ENCODE data around the gene HELZ.
A peak's percentile ranks its signal among the peaks of the same experiment; 100 is the strongest.
"Not testable (repeated sequence)": the region's sequence is repeated elsewhere in the genome, so short reads cannot be mapped to it uniquely, and the experiment has no call there.

Gene HELZ

DNA sequence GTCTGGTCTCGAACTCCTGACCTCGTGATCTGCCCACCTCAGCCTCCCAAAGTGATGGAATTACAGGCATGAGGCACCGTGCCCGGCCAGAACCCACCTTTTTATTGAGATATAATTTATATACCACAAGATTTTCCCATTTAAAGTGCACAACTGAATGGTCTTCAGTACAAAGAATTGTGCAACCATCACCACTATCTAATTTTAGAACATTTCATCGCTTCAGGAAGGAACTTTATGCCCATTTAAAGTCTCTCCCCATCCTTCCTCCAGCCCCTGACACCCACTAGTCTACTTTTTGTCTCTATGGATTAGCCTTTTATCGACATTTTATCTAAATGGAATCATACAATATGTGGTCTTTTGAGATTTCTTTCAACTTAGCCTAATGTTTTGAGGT lies 25.4 kb upstream of the HELZ start:
- DNase-seq (ENCODE audit: low read depth) = no peak

DNA sequence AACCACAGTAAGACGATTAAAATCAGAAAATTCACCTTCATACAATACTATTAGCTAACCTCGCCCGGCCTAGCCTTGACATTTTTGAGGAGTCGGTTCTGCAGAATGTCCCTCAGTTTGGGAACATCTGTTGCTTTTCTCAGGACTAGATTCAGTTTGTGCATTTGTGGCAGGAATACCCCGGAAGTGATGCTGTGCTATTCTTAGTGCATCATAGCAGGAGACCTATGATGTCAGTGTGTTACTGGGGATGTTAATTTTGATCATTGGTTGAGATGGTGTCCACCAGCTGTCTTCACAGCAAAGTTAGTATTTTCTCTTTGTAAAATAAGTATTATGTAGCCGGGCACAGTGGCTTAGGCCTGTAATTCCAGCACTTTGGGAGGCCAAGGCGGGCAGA lies 21.5 kb upstream of the HELZ start:
- DNase-seq (ENCODE audit: low read depth) = no peak

DNA sequence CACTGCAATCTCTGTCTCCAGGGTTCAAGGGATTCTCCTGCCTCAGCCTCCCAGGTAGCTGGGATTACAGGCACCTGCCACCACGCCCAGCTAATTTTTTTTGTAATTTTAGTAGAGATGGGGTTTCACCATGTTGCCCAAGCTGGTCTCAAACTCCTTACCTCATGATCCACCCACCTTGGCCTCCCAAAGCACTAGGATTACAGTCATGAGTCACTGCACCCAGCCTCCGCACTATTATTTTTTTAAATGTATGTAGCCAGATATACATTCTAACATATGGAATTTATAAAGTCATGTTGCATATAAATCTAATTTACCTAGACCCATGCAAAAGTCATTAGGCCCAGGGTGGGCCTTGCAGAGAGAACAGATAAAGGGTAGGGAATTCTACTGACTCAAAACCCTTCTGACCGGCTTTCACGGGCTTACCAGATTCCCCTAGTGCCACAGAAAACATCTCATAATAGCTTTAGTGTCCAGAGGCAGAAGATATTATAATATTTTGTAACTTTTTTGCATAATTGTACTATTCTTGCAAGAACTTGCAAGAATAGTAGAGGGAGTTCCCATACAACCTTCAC lies 20.5 kb upstream of the HELZ start:
- no peak for DNase-seq (ENCODE audit: low read depth)

DNA sequence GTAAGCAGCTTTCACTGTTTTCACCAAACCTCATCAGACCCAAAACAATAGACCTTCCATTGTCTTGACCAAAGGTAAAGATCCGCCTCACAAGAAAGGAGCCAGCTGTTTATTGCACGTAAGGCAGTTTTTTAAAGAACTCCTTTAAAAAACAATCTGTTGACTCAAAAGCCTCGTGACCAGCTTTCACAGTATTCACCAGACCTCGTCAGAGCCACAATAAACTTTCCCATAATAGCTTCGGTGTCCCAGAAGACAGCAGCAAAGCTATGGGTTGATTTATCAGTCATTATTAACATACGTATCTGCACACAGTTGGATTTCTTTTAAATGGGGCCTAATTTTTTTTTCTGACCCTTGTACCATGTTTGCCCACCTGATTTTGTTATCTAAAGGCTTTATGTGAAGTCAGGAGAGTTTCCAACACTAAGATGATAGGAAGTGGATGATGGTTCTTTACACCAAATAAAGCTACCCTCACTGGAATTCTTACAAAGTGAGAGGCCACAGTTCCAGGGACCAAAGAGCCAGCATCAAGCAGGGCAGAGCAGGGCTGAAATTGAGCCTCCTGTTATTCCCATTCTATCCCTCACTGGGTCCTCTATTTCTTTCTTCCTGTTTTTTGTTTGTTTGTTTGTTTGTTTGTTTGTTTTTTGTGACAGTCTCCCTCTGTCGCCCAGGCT lies 17.6 kb upstream of the HELZ start:
- no peak for DNase-seq (ENCODE audit: low read depth)

DNA sequence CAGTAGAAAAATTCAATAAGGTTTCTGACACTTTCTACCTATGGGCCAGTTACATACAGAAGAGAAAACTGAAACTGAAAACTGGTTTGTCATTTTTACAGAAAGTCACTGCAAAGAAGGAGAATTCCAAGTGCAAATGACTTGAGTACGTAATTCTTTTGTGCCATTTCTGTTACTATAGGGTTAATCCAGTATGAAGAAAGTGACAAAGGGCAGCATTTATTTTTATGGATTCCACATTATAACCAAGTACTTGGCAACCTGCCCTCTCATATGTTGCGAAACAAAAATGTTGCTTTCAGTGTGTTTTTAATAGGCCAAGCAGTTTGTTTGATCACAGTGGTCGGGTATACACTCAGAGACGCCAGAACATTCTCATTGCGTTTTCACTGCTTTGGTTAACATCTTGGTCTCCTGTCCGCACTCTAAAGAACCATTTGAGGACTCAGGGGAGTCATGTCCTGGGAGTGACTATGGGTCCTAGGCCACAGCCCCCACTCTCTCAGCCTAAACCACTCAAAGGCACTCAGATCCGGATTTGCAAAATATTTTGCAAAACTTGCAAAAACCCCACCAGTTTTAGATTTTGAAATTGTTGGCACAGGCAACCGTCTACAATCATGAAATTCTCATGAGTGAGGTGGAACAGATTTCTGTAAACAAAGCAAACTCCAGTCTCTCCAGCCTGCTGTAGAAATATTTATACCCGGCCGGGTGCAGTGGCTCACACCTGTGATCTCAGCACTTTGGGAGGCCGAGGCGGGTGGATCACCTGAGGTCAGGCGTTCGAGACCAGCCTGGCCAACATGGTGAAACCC lies 15.4 kb upstream of the HELZ start:
- DNase-seq (ENCODE audit: low read depth) = peak; percentile 65

DNA sequence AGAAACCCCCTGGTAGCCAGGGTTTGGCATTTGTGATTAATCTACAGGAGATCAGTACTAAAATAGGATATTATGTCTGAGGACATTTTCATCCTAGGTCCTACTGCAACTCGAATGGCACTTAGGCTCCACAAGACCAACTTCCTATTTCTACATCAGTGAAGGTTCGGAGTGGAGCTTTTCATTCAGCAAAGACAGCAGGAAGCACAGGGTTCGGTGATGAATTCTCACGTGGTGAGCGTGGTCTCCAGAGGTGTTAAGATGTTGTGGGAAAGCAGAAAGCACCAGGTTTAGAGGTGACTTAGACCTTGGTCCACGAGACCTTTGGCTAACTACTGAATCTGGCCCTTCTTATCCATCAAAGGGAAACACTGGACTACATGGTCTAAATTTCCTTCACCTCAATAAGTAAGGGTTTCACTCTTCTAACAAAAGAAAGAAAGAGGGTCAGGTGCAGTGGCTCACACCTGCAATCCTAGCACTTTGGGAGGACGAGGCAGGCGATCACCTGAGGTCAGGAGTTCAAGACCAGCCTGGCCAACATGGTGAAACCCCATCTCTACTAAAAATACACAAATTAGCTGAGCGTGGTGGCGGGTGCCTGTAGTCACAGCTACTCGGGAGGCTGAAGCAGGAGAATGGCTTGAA lies 13.9 kb upstream of the HELZ start:
- DNase-seq (ENCODE audit: low read depth) = no peak

DNA sequence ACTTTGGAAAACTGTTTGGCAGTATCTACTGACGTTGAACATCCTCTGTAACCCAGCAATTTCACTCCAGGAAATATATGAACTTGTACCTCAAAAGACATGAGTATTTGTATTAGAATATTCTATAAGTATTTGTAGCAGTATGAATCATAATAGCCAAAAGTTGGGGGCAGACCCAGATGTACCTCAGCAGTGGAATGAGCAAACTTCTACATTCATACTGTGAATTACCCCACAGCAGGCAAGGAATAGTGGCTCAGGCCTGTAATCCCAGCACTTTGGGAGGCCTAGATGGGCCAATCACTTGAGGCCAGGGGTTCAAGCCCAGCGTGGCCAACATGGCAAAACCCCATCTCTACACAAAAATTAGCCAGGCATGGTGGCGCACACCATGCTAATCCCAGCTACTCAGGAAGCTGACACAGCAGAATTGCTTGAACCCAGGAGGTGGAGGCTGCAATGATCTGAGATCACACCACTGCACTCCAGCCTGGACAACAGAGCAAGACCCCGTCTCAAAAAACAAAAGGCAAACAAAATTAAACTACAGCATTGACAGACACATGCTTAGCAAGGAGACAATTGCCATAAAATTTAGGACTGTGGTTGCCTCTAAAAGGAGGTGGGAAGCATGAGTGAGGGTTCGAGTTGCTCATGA lies 11.2 kb upstream of the HELZ start:
- no peak for DNase-seq (ENCODE audit: low read depth)

DNA sequence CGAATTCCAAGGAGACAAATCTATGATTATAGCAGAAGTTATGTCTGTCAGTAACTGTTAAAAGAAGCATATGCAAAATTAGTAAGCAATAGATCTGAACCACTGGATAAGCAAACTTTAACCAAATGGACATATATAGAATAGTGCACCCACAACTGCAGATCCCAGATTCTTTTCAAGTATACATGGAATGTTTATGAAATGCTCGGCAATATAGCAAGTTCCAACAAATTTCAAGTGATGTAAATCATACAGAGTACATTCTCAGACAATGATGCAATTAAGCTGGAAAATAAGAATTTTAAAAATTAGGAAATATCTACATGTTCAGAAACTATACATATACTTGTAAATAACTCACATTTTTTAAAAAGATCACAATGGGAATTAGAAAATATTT lies 8.4 kb upstream of the HELZ start:
- no peak for DNase-seq (ENCODE audit: low read depth)

DNA sequence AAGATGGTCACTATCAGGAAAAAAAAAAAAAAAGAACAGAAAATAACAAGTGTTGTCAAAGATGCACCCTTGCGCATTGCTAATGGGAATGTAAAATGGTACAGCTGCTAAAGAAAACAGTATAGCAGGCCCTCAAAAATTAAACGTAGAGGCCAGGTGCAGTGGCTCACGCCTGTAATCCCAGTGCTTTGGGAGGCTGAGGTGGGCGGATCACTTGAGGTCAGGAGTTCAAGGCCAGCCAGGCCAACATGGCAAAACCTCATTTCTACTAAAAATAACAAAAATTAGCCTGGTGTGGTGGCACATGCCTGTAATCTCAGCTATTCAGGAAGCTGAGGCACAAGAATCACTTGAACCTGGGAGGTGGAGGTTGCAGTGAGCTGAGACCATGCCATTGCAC lies 6.6 kb upstream of the HELZ start:
- not testable (repeated sequence) for DNase-seq (ENCODE audit: low read depth)

DNA sequence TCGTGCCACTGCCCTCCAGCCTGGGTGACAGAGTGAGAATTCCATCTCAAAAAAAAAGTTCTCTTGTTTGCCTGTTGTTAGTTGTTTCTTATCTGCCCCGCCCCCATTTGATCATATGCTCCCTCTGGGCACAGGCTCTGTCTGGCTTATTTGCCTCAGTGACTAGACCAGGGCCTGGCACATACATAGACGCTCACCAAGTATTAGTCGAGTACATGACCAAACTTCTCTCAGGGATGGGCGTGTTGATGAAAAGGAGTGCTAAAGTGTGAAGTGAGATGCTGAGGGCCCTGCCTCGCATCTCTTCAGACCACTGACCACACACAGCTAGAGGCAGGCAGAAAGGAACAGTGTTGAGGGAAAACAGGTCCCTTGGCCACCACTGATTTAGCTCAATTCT lies 3.3 kb upstream of the HELZ start:
- no peak for DNase-seq (ENCODE audit: low read depth)

DNA sequence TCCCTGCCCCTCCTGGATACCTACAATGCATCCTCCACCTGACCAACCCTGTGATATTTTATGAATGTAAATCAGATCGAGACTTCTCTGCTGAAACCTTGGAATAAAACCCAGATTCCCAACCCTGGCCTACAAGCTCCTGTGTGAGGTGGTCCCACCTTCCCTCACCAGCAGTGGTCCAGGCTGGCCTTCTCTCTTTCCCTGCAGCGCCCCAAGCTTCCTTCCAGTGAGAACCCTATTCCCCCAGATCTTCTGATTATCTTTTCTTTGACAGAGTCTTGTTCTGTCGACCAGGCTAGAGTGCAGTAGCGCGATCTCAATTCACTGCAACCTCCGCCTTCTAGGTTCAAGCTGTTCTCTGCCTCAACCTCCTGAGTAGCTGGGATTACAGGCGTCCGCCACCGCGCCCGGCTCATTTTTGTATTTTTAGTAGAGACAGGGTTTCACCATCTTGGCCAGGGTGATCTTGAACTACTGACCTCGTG lies 2.5 kb upstream of the HELZ start:
- DNase-seq (ENCODE audit: low read depth) = no peak

DNA sequence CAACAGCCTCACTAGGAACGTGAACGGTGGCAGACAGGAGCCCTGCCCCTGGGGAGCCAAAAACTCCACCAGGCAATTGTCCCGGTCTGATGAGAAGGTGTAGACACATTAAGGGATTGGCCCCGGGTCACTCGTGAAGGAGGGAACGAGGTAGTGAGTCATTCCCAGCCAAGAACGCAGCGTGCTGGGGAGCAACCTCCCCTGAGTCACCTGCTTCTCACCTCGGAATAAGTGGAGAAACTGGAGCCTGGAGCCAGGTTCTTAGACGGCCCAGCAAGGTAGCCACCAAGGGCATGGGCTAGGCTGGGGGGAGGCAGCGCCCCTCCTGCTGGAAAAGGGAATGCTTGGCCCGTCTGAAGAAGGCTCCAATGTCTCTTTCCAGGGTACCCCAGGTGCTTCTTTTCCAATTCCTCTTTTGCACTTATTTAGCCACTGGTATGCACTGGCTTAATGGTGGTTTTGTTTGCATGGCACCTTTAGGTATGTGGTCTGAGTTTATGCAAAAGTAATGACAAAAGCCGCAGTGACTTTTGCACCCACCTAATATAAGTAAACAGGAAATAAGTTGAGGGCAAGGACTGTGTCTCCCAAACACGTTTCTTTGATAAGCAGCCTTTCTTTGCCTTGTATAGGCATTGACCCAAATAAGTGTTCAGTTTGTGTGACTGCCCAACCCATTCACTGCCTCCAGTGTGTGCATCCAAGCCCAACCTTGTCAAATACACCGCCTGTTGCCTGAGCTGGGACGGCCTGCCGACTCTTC lies 1.8 kb upstream of the HELZ start:
- DNase-seq (ENCODE audit: low read depth) = no peak

DNA sequence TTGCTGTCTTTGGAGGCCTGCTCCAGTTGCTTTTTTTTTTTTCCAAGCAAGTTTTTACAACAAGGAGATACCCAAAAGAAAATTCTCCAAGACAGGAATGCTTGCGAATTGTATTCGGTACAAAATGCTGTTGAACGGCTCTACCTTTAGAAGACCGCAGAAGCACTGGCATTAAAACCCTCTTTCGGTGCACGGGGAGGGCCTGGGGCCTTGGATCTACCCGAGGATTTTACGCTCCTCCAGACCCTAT lies 1.3 kb upstream of the HELZ start:
- no peak for DNase-seq (ENCODE audit: low read depth)

DNA sequence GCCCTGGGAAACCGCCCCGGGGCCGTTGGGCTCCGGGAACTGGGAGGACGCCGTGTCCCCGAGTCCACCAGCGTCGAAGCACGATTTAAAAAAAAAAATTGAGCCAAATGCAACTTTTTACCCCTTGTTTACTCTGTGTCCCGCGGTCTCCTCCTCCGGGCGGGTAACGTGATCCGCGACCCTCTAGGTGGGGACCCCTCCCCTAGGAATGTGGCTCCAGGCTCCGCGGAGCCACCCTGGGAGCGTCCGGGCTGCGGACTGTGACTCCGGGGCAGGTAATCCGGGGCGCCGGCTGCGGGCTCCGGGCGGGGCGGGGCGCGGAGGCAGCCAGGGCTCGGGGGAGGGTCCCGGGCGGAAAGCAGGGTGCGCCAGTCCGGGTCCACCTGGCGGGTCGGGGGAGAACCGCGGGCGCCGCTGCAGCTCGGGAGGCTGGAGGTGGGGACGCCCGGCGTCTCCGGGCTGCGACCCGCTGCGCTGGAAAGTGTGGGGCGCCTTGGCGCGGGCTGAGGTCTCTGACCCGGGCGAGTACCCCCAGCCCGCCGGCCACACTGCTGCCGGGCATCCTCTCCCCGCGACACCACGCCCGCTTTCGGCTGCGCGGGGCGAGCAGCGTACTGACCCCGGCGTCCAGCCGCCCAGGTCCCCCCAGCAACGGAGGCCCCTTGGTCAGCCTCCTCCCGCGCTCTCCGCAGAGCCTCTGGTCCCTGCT lies 852 bp upstream of the HELZ start:
- DNase-seq (ENCODE audit: low read depth) = no peak

DNA sequence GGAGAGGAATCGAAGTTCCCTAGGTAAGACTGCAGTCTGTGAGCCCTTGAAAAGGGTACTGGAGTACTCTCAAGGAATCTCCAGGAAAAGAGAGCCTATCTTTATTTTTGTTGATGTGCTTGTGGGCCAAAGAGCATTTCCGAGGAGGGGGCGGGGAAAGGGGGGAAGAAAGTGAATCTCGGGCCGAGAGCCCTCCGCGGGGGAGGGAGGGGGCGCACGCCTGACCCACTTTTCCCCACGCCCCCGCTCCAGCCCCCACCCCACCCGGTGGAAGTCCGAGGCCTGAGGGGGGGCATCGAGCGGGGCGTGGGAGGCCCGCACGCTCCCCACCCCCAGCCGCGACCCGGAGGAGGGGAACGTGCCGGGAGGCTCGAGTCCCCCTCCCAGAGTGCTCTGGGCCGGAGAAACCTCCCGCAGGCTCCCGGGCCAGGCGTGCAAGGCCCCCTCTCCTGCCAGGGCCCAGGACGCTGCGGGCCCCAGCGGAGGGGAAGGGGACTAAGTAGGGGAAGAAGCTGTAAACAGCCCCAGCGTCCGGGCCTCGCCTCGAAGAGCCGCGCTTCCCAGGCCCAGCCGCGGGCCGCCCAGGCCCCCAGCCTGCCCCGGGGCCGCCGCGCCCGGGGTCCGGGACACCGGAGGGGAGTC lies 444 bp downstream of the HELZ start:
- DNase-seq (ENCODE audit: low read depth) = no peak

DNA sequence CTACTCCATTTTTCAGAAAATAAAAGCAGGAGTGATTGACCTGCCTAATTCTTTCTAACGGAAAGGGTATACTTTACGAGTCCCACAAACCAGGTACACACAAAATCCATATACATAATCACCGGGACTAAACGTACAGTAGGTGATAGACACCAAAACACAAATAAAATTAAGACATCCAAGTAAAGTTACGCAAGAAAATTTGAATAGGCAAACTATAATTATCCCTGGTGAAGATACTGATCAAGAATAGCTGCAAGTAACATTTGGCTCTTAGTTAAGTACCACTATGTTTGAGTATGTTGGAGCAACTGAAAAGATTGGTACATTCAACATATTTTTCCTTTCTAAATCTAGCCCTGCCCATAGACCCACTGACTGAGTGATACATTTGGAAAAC lies 1.7 kb downstream of the HELZ start:
- no peak for DNase-seq (ENCODE audit: low read depth)

DNA sequence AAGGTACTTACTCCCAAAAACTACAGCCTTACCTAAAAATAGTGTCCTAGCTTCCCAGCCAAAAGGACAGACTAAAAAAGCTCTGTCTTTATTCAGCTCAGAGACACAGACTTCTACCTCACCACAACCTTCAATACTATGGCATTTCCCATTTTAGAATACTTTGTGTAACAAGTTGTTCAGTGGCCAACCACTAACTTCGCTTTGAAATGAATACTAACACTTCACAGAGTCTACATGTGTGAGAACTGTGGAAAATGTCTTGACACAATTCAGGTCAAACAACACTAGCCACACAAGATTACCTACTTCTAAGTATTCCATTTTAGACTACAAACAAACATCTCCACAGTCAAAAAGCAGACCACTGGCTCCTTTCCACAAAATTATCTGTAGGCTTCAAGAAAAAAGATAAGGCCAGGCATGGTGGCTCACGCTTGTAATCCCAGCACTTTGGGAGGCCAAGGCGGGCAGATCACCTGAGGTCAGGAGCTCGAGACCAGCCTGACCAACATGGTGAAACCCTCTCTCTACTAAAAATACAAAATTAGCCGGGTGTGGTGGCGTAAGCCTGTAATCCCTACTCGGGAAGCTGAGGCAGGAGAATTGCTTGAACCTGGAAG lies 3.2 kb downstream of the HELZ start:
- no peak for DNase-seq (ENCODE audit: low read depth)

DNA sequence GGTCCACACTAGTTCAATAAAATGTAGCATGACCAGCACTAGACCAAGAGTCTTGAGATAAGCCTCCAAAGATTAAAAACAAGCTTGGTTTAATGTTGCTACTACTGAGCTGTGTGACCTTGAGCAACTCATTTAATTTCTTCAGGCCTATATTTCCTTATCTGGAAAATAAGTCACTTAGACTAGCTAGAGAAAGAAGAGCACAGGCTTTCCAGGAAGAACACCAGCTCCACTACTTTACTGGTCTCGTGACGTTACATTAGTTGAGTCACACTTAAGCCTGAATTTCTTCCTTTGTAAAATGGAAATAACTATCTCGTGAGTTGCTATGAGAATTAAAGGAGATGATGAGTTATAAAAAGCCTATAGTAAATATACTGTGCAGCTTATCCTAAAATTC lies 5.4 kb downstream of the HELZ start:
- DNase-seq (ENCODE audit: low read depth) = no peak

DNA sequence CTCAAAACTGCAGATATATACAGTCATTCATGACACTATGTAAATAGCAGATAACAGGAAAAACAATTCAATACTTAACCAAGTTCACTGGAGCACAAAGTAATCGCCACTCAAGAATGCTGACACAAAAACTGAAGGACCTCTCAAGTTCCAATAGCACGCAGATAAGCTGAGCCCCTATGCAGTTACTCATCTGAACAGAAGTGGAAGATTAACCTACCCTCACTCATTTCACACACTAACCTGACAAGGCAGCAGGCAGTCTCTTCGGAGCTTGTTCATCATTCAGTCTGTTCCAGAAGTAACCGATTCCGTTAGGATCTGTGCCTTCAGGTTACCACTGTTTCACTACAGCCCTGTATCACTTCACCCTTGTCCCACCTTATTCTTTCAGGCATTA lies 6.0 kb downstream of the HELZ start:
- no peak for DNase-seq (ENCODE audit: low read depth)

DNA sequence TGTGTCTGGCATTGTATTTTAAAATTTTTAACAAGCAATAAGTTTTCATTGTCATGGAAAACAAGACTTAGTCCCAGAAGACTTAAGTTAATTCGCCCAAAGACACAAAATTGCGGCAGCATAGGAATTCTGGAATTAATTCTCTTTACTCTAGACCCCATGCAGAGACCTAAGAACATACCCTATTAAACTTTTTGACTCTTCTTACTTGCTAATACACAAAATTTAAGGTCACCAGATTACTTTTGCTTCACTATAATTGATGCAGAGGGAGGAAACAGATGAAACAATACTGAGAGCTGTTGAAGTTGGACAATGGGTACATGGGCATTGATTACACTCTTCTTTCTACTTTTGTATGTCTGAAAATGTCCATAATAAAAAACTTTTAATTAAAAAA lies 12.6 kb downstream of the HELZ start:
- no peak for DNase-seq (ENCODE audit: low read depth)

Data from GM04503 (cell line).